Liver (tissue), 9 donors: ENCODE results near the gene WASL. TPM values are rescaled to one million over a fixed set of nuclear protein-coding genes. Genes with fewer than 3 reads are reported as not detected.

ENCODE experiments used
- DNase-seq: peaks from one replicate; pipeline ENCODE4 v3.0.0-alpha.2; 2017; ENCODE audit warnings: low spot score
- H3K27ac ChIP-seq, 2 donors: one replicate each; pipeline ENCODE4 v1.7.0; 2013; ENCODE audit warnings: inconsistent platforms in 2 of 2, low read length in 2 of 2, control low read depth in 1 of 2, low read depth in 1 of 2, mild to moderate bottlenecking in 1 of 2
- H3K27me3 ChIP-seq, 4 donors: one replicate each; pipeline versions ENCODE4 v1.6.1 to v1.7.0; 2013; ENCODE audit warnings: low read length in 3 of 4, inconsistent platforms in 1 of 4, mild to moderate bottlenecking in 1 of 4, moderate library complexity in 1 of 4; ENCODE audit not compliant: control insufficient read depth in 4 of 4, insufficient read depth in 4 of 4
- H3K36me3 ChIP-seq, 4 donors: one replicate each; pipeline versions ENCODE4 v1.6.1 to v1.7.0; 2013; ENCODE audit warnings: low read length in 3 of 4, mild to moderate bottlenecking in 3 of 4, low read depth in 1 of 4, moderate library complexity in 1 of 4; ENCODE audit not compliant: control insufficient read depth in 4 of 4, insufficient read depth in 3 of 4
- H3K4me1 ChIP-seq, 4 donors: one replicate each; pipeline versions ENCODE4 v1.6.1 to v1.7.0; 2013; ENCODE audit warnings: low read length in 3 of 4, mild to moderate bottlenecking in 3 of 4, moderate library complexity in 1 of 4; ENCODE audit not compliant: control insufficient read depth in 4 of 4, insufficient read depth in 4 of 4
- H3K4me3 ChIP-seq, 3 donors: one replicate each; pipeline versions ENCODE4 v1.6.1 to v1.7.0; 2013; ENCODE audit warnings: low read length in 3 of 3, control low read depth in 1 of 3, low read depth in 1 of 3, mild to moderate bottlenecking in 1 of 3
- H3K9ac ChIP-seq, 2 donors: one replicate each; pipeline ENCODE4 v1.7.0; 2013; ENCODE audit warnings: low read length in 2 of 2, mild to moderate bottlenecking in 2 of 2, moderate library complexity in 2 of 2, control low read depth in 1 of 2, low read depth in 1 of 2
- H3K9me3 ChIP-seq, 4 donors: one replicate each; pipeline versions ENCODE4 v1.6.1 to v1.7.0; 2013; ENCODE audit warnings: low read length in 3 of 4; ENCODE audit not compliant: control insufficient read depth in 4 of 4
- ATF3 ChIP-seq: IDR thresholded peaks from 2 replicates; pipeline ENCODE4 v1.6.1; 2016; ENCODE audit warnings: antibody characterized with exemption
- CTCF ChIP-seq: fragments of 150-350 bp; IDR thresholded peaks from 2 replicates; pipeline ENCODE4 v1.5.1; 2017; ENCODE audit warnings: improper control_type of control experiment, low read depth, low read length; ENCODE audit not compliant: missing input control
- EGR1 ChIP-seq, 2 donors: IDR thresholded peaks; 2 replicates each; pipeline ENCODE4 v1.6.1; 2016 to 2018; ENCODE audit warnings: antibody characterized with exemption in 2 of 2, low read depth in 2 of 2
- FOXA1 ChIP-seq: IDR thresholded peaks from 2 replicates; pipeline ENCODE4 v1.6.1; 2016; ENCODE audit warnings: antibody characterized with exemption
- FOXA2 ChIP-seq: IDR thresholded peaks from 2 replicates; pipeline ENCODE4 v1.6.1; 2016; ENCODE audit warnings: antibody characterized with exemption
- GABPA ChIP-seq, 2 donors: IDR thresholded peaks in 1 of 2; conservative IDR thresholded peaks in 1 of 2; 2 replicates each; pipeline ENCODE4 v1.6.1; 2016; ENCODE audit warnings: antibody characterized with exemption in 2 of 2, mild to moderate bottlenecking in 1 of 2, moderate library complexity in 1 of 2
- HNF4A ChIP-seq, 2 donors: conservative IDR thresholded peaks; 2 replicates each; pipeline ENCODE4 v1.6.1; 2016; ENCODE audit warnings: antibody characterized with exemption in 2 of 2, mild to moderate bottlenecking in 2 of 2
- HNF4G ChIP-seq: IDR thresholded peaks from 2 replicates; pipeline ENCODE4 v1.6.1; 2016; ENCODE audit warnings: antibody characterized with exemption
- JUND ChIP-seq, 2 donors: IDR thresholded peaks; 2 replicates each; pipeline ENCODE4 v1.6.1; 2016; ENCODE audit warnings: antibody characterized with exemption in 2 of 2
- MAX ChIP-seq: IDR thresholded peaks from 2 replicates; pipeline ENCODE4 v1.6.1; 2016; ENCODE audit warnings: antibody characterized with exemption
- NR2F2 ChIP-seq: IDR thresholded peaks from 2 replicates; pipeline ENCODE4 v1.6.1; 2016; ENCODE audit warnings: antibody characterized with exemption
- RAD21 ChIP-seq, 2 donors: IDR thresholded peaks; 2 replicates each; pipeline ENCODE4 v1.6.1; 2016; ENCODE audit warnings: antibody characterized with exemption in 2 of 2, mild to moderate bottlenecking in 2 of 2
- REST ChIP-seq: IDR thresholded peaks from 2 replicates; pipeline ENCODE4 v1.6.1; 2016; ENCODE audit warnings: antibody characterized with exemption, mild to moderate bottlenecking
- RXRA ChIP-seq, 2 donors: IDR thresholded peaks; 2 replicates each; pipeline ENCODE4 v1.6.1; 2017 to 2018; ENCODE audit warnings: antibody characterized with exemption in 2 of 2, mild to moderate bottlenecking in 1 of 2
- SP1 ChIP-seq: IDR thresholded peaks from 2 replicates; pipeline ENCODE4 v1.6.1; 2018; ENCODE audit warnings: antibody characterized with exemption, mild to moderate bottlenecking
- TAF1 ChIP-seq: conservative IDR thresholded peaks from 2 replicates; pipeline ENCODE4 v1.6.1; 2016; ENCODE audit warnings: antibody characterized with exemption, mild to moderate bottlenecking
- YY1 ChIP-seq: IDR thresholded peaks from 2 replicates; pipeline ENCODE4 v1.6.1; 2016; ENCODE audit warnings: antibody characterized with exemption, mild to moderate bottlenecking
- ZBTB33 ChIP-seq: IDR thresholded peaks from 2 replicates; pipeline ENCODE4 v1.6.1; 2016; ENCODE audit warnings: antibody characterized with exemption
- WGBS: extraction: QIAGEN DNeasy Blood & Tissue Kit; methylation state at CpG from one replicate; pipeline ENCODE4 v1.1.7; 2013; 5-methylcytosine and 5-hydroxymethylcytosine counted together
- polyA plus RNA-seq, 2 donors: library from polyadenylated mRNA; stranded (reverse) in 1 of 2; unstranded in 1 of 2; fragments of 200-250 nt in 1 of 2; fragments of >200 nt in 1 of 2; fragmentation: Nextera tagmentation in 1 of 2; extraction: Ambion mirVana in 1 of 2; gene quantifications; one replicate each; pipeline versions ENCODE4 v1.2.1 to v1.2.3, GENCODE V29; 2013 to 2015
- total RNA-seq, 2 donors: library from RNA; depleted of rRNA; stranded (reverse); fragments of >200 nt; gene quantifications; one replicate each; pipeline ENCODE4 v1.2.3, GENCODE V29; 2014
- donor health status: healthy.
- donor health status: healthy.
- donor health status: healthy.
- donor health status: healthy.
- donor health status: healthy.

The WASL gene
- total and polyA plus RNA-seq, 4 donors = 12.9 to 20.7 (median 18.1) TPM

GRCh38 chr7:123754271-123754871 is 5.6 kb upstream of the WASL start:
- DNase-seq = no peak
- no peaks in the 10 kb centered on the region for H3K36me3 ChIP-seq
- 70% methylated on average over 3 of the region's 3 CpGs for WGBS

More at GRCh38 chr7:123754271-123754871, 5.6 kb upstream of the WASL start:
- peaks cover 0 to 12% (median 5%) of the 10 kb centered on the region in 4 donors for H3K4me1 ChIP-seq
- H3K27me3 ChIP-seq = no peaks in the 10 kb centered on the region
- H3K9me3 ChIP-seq = no peaks in the 10 kb centered on the region
- no peak overlapping the region for H3K27ac ChIP-seq
- H3K9ac ChIP-seq = no peak overlapping the region
- TF ChIP-seq FOXA2 (no peak), NR2F2 (no peak), ATF3 (no peak), JUND (IDR thresholded peaks at IDR 0.05) (no peak), RXRA (IDR thresholded peaks at IDR 0.05) (no peak), GABPA (IDR thresholded peaks at IDR 0.05 in 1 of 2, conservative IDR thresholded peaks at IDR 0.05 in 1 of 2) (no peak), REST (no peak), RAD21 (IDR thresholded peaks at IDR 0.05) (no peak), FOXA1 (no peak), YY1 (no peak), CTCF (no peak), MAX (no peak), EGR1 (IDR thresholded peaks at IDR 0.05; ENCODE audit: low read depth in 2 of 2) (no peak), ZBTB33 (no peak), HNF4A (conservative IDR thresholded peaks at IDR 0.05) (no peak), HNF4G (no peak), TAF1 (no peak), SP1 (no peak)
- no peak overlapping the region for H3K4me3 ChIP-seq
